ENCODE results near the gene SRSF2. TPM values are rescaled to one million over a fixed set of nuclear protein-coding genes. Genes with fewer than 3 reads are reported as not detected.

The SRSF2 gene
- total and polyA plus RNA-seq, 9 of the 15 experiments (the other 6 are each of a cell fraction or from before 2014, with no cell fraction given): 161 to 583 (median 393) TPM

- WGBS (ENCODE audit: insufficient coverage, low coverage, missing lambda C conversion rate): 92% methylated on average over 4 of the region's 4 CpGs
- ATAC-seq (no peak), FAIRE-seq (no peak), DNase-seq (ENCODE audit: extremely low read depth in 1 of 4, low spot score in 3 of 4) (no peak)
- intact Hi-C loops (cut with micrococcal nuclease) (no loop called here), in situ Hi-C loops (cut with MboI) (no loop called here)
- Histone ChIP-seq H3K27me3 (ENCODE audit: control insufficient read depth in 2 of 2, insufficient read depth in 2 of 2, low read length in 2 of 2) (no peaks in the 10 kb centered on the region), H3K9me1 (ENCODE audit: control insufficient read depth, insufficient read depth, low read length) (no peaks in the 10 kb centered on the region), H3K9me3 (replicated peaks; ENCODE audit: control insufficient read depth, insufficient read depth, low read depth, low read length) (no peaks in the 10 kb centered on the region), H3K4me3 (no peak overlapping the region), H3K9ac (ENCODE audit: insufficient read depth in 1 of 2, low read depth in 2 of 2, low read length in 2 of 2) (no peak overlapping the region), H4K20me1 (replicated peaks; ENCODE audit: control insufficient read depth, insufficient read depth, low read length) (no peaks in the 10 kb centered on the region), H3K4me1 (replicated peaks in 1 of 2; ENCODE audit: control insufficient read depth in 2 of 2, insufficient read depth in 2 of 2, low read length in 2 of 2) (no peaks in the 10 kb centered on the region; a peak in 2 of 5 replicates), H3K4me2 (ENCODE audit: insufficient read depth, low read length) (no peak overlapping the region), H3K79me2 (ENCODE audit: control insufficient read depth, insufficient read depth, low read length) (no peaks in the 10 kb centered on the region), H3K27ac (ENCODE audit: extremely low read depth, low read depth, low read length) (no peak overlapping the region), H2AFZ (ENCODE audit: low read depth, low read length) (no peak overlapping the region), H3K36me3 (ENCODE audit: control insufficient read depth, insufficient read depth, low read length) (peaks cover 27% of the 10 kb centered on the region; the same call in 2 of the 3 replicates)
- POLR2A ChIA-PET: no interaction called here
- BruUV-seq (replicated peaks): no TSS peak
- TF ChIP-seq ZNF444 (CRISPR knock-in tag; IDR thresholded peaks at IDR 0.05) (no peak), SMC3 (conservative IDR thresholded peaks at IDR 0.05; ENCODE audit: insufficient read depth, low read depth, low read length) (no peak), CHCHD3 (CRISPR knock-in tag; IDR thresholded peaks at IDR 0.05) (no peak), SUPT5H (IDR thresholded peaks at IDR 0.05) (no peak), GABPB2 (CRISPR knock-in tag; conservative IDR thresholded peaks at IDR 0.05) (no peak)
- TF ChIP-seq, protein P1, sequence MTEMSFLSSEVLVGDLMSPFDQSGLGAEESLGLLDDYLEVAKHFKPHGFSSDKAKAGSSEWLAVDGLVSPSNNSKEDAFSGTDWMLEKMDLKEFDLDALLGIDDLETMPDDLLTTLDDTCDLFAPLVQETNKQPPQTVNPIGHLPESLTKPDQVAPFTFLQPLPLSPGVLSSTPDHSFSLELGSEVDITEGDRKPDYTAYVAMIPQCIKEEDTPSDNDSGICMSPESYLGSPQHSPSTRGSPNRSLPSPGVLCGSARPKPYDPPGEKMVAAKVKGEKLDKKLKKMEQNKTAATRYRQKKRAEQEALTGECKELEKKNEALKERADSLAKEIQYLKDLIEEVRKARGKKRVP (CRISPR knock-in tag; IDR thresholded peaks at IDR 0.05): no peak
- CTCF ChIA-PET (ENCODE audit: low intra/inter-chr PET ratio): no interaction called here
Measured at GRCh38 chr17:76752006-76752405, 14.9 kb upstream of the SRSF2 start.

Measured in K562 (cell line).